HUDEP-2 (cell line): Measurements from ENCODE around the gene CUL5.

Experiments used
- DNase-seq, 76 experiments: peaks; one replicate each; lab custom pipeline; 2025; ENCODE audit not compliant: unreplicated experiment in 76 of 76; lab: John Stamatoyannopoulos, UW

Gene CUL5

DNA sequence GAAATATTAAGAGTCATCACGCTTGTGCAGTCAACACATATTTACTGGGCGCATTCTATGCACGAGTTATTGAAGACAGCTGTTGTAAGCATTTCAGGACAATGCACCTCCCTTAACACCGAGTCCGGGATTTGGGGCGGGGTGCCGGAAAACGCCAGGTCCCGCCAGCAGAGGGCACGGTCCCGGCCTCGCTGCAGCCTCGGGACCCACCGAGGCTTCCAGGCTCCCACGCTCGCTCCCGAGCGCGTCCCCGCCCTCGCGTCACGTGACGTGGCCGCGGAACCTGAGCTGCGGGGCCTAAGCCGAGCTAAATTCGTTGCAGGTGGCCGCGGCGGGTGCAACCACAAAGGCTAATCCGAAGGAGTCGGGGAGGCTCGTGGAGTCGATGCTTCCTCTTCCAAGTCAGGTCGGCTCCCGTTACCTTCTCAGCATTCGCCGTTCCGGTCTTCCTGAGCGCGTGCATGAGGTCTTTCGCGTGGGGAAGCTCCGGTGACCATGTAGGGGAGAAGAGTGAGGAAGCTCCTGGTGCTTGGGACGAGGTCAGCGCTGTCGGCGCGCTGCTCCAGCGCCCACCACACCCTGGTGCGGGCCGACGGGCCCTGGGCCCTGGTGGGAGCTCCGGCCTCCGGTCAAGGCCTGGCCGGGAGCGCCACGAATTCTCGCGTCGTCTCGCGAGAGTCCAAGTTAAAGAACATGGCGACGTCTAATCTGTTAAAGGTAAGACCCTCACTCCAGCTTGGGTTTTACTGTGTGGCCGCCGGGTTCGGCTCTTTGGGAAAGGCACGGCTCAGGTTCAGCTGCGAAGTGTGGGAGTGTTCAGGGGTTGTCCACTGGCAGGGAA lies at the start of gene CUL5:
Gene CUL5, plus strand, starts transcription at position 243 of the 841 bp plus-strand sequence. Its CDS starts 451 bp downstream, at position 694.
- peak in 74 of 76 experiments; percentile 23 to 93 (median 78) for DNase-seq

DNA sequence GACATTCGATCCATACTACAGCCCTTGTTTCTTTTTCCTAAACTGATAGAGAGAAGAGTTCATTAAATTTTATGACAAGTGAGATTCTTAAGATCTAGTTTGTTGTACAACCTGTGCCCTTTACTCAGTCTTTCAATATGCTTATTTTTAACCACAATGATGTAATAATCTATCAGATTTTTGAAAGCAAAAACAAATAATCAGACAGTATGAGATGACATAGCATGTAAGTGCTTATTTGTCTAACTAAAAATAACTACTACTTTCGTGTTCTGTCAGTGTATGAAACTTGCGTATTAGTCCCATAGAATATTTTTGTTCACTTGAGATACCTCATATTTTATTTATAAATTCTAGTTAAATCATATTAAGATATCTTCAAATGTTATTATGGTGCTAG lies 47.2 kb upstream of the CUL5 start:
- no peak for DNase-seq

DNA sequence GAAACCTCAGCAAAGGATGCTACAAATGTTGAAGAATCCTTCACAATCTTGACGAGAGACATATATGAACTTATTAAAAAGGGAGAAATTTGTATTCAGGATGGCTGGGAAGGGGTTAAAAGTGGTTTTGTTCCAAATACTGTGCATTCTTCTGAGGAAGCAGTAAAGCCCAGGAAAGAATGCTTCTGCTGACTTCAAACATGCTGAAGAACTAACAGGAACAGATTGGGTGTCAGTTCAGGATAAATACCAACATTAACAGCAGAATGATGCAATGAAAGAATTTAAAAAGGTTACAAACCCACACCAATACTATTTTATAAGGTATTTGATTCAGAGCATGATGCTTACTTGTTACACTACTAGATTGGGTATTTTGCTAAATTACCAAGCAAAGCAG lies 46.5 kb upstream of the CUL5 start:
- DNase-seq, result no peak

- DNase-seq, result no peak
These were observed 45.6 kb upstream of the CUL5 start for GRCh38 chr11:107963091-107963490.

DNA sequence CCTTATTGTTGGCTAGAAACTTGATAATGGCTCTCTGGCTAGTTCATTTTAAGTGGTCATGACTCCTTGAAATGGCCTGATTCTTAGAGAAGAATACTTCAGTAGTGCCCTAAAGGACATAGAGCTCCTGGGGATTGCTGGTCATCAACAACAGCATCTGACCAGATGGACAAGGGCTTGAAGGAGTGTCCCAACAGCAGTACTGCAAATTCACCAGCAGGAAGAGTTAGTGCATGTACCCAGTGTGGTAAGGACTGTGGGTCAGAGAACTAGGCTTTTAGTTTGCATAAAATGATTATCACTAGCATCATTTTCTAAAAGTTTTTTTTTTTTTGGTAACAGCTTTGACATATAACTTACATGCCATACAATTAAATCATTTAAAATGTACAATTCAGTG lies 39.5 kb upstream of the CUL5 start:
- DNase-seq, result no peak

- DNase-seq, result no peak
These were observed 38.6 kb upstream of the CUL5 start for GRCh38 chr11:107970049-107970448.

DNA sequence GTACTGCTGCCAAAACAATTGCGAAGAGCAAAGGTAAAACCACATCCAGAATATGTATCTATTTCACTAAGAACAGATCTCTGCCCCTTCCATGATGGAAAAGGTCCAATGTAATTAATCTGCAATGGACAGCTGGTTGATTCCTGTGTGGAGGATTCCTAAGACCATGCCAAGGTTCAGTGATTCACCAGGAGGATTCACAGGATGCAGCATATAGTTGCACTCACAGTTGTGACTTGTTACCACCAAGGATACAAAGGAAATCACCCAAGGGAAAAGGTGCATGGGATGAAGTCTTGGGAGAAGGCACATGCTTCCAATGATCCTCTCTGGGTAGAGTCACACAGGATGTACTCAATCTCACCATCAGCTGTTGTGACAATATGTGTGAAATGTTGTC lies 35.1 kb upstream of the CUL5 start:
- DNase-seq, result no peak

- DNase-seq, result no peak
These were observed 20.1 kb upstream of the CUL5 start for GRCh38 chr11:107988397-107989158.

DNA sequence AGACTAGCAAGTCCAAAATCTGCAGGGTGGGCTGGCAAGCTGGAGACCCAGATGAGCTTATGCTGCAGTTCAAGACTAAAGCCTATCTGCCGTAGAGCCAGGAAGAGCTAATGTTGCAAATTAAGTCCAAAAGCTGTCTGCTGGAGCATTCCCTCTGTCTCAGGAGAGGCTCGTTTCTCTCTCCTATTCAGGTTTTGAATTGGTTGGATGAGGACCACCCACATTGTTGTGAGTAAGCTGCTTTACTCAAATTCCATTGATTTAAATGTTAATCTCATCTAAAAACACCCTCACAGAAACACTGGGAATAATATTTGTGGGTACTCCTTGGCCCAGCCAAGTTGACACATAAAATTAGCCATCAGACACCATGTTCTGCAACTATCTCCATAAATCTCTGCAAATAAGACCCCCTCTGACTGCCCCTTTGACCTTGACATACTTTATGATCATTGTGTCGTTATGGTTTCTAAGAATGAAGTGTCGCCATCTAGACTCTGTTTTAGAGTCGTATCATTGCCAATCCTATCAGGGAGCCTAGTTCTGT lies 16.8 kb upstream of the CUL5 start:
- DNase-seq, result no peak

DNA sequence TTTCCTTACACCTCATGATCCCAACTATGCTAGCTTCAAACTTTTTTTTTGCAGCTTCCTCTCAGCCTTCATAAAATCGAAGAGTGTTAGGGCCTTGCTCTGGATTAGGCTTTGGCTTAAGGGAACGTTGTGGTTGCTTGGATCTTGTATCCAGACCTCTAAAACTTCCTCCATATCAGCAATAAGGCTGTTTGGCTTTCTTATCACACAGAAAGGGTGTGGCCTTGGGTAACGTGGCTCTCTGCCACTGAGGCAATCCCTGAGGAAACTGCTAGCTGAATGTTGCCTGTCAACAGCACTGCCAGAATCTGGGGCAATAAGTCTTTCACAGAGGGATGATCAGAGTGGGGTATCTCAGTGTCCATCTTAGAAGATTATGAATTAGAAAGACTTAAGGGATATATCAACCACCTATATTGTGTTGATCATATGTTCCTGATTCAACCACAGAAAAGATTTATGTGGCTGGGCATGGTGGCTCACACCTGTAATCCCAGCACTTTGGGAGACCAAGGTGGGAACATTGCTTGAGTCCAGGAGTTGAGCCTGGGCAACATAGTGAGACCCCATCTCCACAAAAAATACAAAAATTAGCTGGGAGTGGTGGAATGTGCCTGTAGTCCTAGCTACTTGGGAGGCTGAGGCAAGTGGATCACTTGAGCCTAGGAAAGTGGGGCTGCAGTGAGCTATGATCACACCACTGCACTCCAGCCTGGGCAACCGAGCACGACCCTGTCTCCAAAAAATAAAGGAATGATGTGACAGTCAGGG lies 12.5 kb upstream of the CUL5 start:
- DNase-seq, result peak in 9 of 76 experiments; percentile 5 to 34 (median 25)

DNA sequence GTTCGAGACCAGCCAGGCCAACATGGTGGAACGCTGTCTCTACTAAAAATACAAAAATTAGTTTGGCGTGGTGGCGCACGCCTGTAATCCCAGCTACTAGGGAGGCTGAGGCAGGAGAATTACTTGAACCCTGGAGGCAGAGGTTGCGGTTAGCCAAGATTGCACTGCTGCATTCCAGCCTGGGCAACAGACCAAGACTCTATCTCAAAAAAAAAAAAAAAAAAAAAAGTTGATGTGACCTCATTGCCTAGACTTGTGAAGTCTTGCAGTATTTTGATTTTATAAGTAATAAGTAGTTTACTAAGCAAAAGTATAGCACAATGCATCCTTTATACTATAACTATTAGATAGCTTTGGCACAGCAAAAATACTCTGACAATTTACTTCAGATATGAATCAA lies 9.9 kb upstream of the CUL5 start:
- DNase-seq, result no peak

DNA sequence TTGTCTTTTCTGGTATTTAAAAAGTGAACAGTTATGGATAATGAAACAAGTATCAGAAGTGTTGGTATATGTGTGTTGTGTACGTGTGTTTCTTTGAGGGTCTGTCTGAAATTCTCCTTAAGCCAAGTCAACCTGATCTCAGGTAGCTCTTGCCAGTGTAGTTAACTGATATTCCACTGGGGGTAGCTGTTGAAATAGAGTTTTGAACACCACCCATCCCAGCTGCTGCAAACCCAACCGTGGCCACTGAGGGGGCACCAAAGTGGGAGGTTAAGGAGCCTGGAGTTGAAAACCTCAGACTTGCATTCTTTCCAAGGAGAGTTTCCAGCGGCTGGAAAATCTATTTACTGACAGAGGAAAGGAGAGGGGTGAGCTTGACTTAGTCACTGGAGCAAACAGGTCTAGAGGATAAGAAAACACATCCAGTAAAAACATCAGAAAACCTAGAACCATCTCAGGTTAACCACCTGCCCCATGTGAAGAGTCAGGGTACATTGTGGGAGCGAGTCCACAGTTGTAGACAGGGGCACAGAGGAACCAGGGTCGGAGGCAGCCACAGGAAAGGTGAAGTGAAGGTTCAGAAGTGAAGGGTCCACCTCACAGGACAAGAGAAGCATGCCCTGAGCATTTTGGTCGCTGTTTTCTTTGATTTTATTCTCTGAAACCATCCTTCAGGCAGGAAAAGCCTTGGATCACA lies 8.8 kb upstream of the CUL5 start:
- peak in 42 of 76 experiments; percentile 1 to 63 (median 26) for DNase-seq

GRCh38 chr11:108002476-108002875 lies 6.2 kb upstream of the CUL5 start:
- DNase-seq, result no peak

GRCh38 chr11:108003623-108004022 lies 5.1 kb upstream of the CUL5 start:
- DNase-seq, result no peak

- DNase-seq, result no peak
These were observed 879 bp upstream of the CUL5 start for GRCh38 chr11:108007819-108008218.

DNA sequence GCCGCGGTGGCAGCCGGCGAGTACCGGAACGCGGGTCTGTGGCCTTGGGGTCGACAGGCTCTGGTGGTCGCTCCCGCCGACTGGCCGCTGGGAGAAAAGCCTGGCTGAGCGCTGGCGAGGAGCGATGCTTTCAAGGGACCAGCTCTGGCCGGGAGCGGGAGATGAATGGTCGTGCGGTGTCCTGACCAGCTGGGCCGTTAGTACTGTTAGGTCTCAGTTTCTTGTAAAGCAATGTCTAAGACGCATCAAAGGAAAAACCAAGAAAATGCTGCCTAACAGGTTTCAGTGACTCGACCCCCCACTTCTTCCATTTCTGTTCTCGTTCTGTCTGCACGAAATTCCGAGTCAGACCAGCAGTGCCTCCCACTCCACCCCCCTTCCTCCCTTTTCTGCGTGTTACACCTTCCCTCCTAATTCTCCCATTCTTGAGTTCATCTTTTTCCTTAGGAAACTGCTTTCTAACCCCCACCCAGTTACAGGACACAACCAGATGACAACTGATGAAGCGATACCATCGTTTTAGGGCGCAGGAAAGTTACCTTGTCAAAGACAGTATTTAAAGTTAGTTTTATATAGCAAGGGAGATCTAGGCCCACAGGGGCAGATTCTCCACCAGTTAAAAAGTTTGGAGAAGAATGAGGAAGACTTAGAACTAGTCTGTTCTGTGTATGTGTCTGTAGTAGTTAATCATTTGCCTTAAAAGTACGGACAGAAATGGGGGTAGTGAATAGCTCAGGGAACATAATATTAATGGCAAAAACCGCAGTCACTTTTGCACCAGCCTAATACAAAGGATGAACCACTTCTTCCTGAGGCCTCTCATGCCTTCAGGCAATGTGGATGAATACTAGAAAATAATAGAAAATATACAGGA lies 1.0 kb downstream of the CUL5 start:
- peak in 3 of 76 experiments; percentile 4 to 34 (median 25) for DNase-seq

DNA sequence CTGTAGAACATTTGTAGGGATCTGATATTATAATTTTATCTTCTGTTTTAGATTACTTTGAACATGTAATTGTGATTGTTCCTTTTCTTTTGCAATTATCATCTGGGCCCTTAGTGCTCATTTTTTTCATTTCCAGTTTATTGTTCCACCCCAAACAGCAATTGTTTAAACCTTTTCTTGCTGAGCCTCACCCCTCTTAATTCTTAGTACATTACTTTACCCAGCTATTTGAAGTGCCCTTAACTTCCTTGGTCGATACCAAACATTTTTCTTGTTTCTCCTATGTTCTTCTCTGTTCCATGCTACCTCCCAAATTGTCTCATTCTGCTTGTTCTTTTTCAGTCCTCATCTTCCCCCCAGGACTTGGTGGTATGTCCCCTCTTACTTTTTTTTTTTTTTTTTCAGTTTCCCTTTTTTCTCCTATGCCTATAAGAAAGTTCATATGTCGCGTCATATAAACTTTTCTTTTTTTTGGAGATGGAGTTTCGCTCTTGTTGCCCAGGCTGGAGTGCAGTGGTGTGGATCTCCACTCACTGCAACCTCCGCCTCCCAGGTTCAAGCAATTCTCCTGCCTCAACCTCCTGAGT lies 3.5 kb downstream of the CUL5 start:
- no peak for DNase-seq

GRCh38 chr11:108016647-108017046 lies 7.9 kb downstream of the CUL5 start:
- DNase-seq, result no peak

DNA sequence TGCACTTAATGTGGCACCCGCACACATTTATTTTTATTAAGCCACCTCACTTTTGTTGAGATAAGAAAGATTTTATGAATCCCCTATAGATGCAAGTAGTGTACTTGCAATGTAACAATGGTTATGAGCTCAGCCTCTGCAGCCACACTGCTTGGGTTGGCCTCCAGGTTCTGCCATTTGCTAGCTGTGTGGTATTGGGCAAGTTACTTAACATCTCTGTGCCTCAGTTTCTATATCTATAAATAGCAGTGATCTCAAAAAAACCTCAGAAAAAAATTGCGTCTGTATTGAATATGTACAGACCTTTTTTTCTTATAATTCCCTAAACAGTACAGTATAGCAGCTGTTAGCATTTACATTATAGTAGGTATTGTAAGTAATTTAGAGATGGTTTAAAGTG lies 10.0 kb downstream of the CUL5 start:
- DNase-seq, result no peak
